A549 treated with DMSO at 1 μM for 4 hours (cell line): ENCODE results near the gene CCNE1. TPM values are rescaled to one million over a fixed set of nuclear protein-coding genes. Genes with fewer than 3 reads are reported as not detected.

ENCODE experiments used
- total RNA-seq: library from RNA; stranded (reverse); fragments of 200-300 nt; extraction: Qiagen RNA extraction; gene quantifications from 5 replicates; pipeline ENCODE4 v1.2.3, GENCODE V29; 2022; ENCODE audit warnings: low read depth

The CCNE1 gene
- total RNA-seq: 25.8 to 32.8 TPM (median 27.8 TPM) in 5 replicates

DNA sequence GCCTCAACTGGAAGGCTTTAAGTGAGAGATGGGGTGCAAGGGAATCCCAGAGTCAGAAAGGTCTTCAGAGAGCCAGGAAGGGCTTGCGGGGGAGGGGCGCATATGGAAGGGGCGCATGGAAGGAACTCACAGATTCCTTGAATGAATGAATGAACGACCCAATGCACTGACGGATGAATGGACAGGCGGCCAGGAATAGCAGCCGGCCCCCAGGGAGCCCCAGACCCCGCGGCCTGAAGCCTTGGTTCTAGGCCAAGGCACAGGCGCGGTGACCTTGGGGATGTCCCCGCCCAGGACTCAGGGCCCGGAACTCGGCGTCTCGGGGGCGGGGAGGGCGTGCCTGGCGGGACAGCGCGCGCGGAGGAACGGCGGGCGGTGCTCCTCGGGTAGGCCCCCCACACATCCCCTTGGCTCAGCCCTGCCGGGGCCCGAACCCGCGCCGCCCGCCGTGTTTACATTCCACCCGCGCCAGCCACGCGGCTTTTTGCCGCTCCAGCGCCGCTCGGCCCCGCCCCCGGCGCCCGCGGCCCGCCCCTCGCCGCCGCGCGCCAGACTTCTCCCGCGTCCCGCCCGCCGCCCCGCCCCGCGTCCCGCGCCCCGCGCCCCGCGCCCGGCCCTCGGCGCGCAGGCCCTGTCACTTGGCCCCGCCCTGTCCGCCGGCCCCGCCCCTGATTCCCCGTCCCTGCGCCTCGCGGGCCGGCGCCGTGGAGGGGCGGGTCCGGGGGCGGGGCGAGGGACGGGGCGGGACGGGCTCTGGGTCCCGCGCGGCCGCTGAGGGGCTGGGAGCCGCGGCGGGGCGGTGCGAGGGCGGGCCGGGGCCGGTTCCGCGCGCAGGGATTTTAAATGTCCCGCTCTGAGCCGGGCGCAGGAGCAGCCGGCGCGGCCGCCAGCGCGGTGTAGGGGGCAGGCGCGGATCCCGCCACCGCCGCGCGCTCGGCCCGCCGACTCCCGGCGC lies at the start of gene CCNE1:
CCNE1 (plus strand) TSS at position 867 of the 955 bp plus-strand sequence. CDS start 565 bp downstream, outside the sequence.

Other genes with a start within 250 kb of the CCNE1 start
- gene POP4, start 205.7 kb upstream of the CCNE1 start, total RNA-seq: 196 to 202 TPM (median 197 TPM) in 5 replicates
- gene PLEKHF1, start 146.5 kb upstream of the CCNE1 start, total RNA-seq: 9.0 to 10.6 TPM (median 9.4 TPM) in 5 replicates
- 36.9 to 52.0 TPM (median 49.1 TPM) in 5 replicates for gene C19orf12, start 96.7 kb upstream of the CCNE1 start, total RNA-seq
- gene URI1, start 130.2 kb downstream of the CCNE1 start, total RNA-seq: 91.3 to 105 TPM (median 95.5 TPM) in 5 replicates